SK-N-SH treated with all-trans-retinoic acid at 6 μM for 48 hours (cell line): Measurements from ENCODE around the gene DNASE2.

Experiments used
- ATAC-seq: fragments of 200-7000 bp; cut with Tn5 transposase; 3 replicates; pipeline ENCODE4 v1.9.1; 2020; ENCODE audit warnings: mild to moderate bottlenecking, moderate library complexity
- ARNTL ChIP-seq: fragments of 450-650 bp; formaldehyde crosslinking; IDR thresholded peaks from 2 replicates; pipeline ENCODE4 v1.5.0; 2020; ENCODE audit warnings: low read depth, mild to moderate bottlenecking, moderate library complexity, borderline replicate concordance
- BACH2 ChIP-seq: fragments of 250-450 bp; sonication (Bioruptor Pico); IDR thresholded peaks from 2 replicates; pipeline ENCODE4 v1.9.0; 2021; ENCODE audit warnings: mild to moderate bottlenecking, borderline replicate concordance
- CSDC2 ChIP-seq: fragments of 250-450 bp; sonication (Bioruptor Pico); IDR thresholded peaks from 2 replicates; pipeline ENCODE4 v1.5.0; 2020; ENCODE audit warnings: mild to moderate bottlenecking, moderate library complexity
- ESRRG ChIP-seq: fragments of 250-450 bp; sonication (Bioruptor Pico); IDR thresholded peaks from 2 replicates; pipeline ENCODE4 v1.6.1; 2021; ENCODE audit warnings: mild to moderate bottlenecking
- ISL1 ChIP-seq: fragments of 250-450 bp; sonication (Bioruptor Pico); IDR thresholded peaks from 2 replicates; pipeline ENCODE4 v2.1.2; 2022; ENCODE audit warnings: mild to moderate bottlenecking, moderate library complexity
- OSR1 ChIP-seq: fragments of 250-450 bp; sonication (Bioruptor Pico); IDR thresholded peaks from 2 replicates; pipeline ENCODE4 v1.8.0; 2022; ENCODE audit warnings: moderate library complexity, mild to moderate bottlenecking, inconsistent platforms
- PPARA ChIP-seq: fragments of 250-450 bp; sonication (Bioruptor Pico); IDR thresholded peaks from 2 replicates; pipeline ENCODE4 v1.5.0; 2020; ENCODE audit warnings: mild to moderate bottlenecking, borderline replicate concordance
- RARB ChIP-seq: fragments of 250-450 bp; sonication (Bioruptor Pico); IDR thresholded peaks from 2 replicates; pipeline ENCODE4 v1.8.0; 2021; ENCODE audit warnings: mild to moderate bottlenecking, moderate library complexity
- SNAI2 ChIP-seq: fragments of 250-450 bp; sonication (Bioruptor Pico); IDR thresholded peaks from 2 replicates; pipeline ENCODE4 v1.5.0; 2020; ENCODE audit warnings: mild to moderate bottlenecking, moderate library complexity
- TCF4 ChIP-seq: fragments of 250-450 bp; sonication (Bioruptor Pico); IDR thresholded peaks from 2 replicates; pipeline ENCODE4 v1.8.0; 2021; ENCODE audit warnings: mild to moderate bottlenecking, moderate library complexity, borderline replicate concordance
- TOX ChIP-seq: fragments of 250-450 bp; sonication (Bioruptor Pico); IDR thresholded peaks from 2 replicates; pipeline ENCODE4 v1.8.0; 2021; ENCODE audit warnings: mild to moderate bottlenecking, moderate library complexity, borderline replicate concordance
- ZC3H10 ChIP-seq: fragments of 250-450 bp; sonication (Bioruptor Pico); IDR thresholded peaks from 2 replicates; pipeline ENCODE4 v1.5.1; 2021; ENCODE audit warnings: mild to moderate bottlenecking, moderate library complexity
- ZFP3 ChIP-seq: fragments of 250-450 bp; sonication (Bioruptor Pico); IDR thresholded peaks from 2 replicates; pipeline ENCODE4 v1.5.0; 2020; ENCODE audit warnings: mild to moderate bottlenecking, moderate library complexity
- ZNF565 ChIP-seq: fragments of 450-650 bp; formaldehyde crosslinking; conservative IDR thresholded peaks from 2 replicates; pipeline ENCODE4 v1.5.0; 2020; ENCODE audit warnings: low read depth, mild to moderate bottlenecking, moderate library complexity
- ZNF70 ChIP-seq: fragments of 450-650 bp; formaldehyde crosslinking; IDR thresholded peaks from 2 replicates; pipeline ENCODE4 v1.5.0; 2020; ENCODE audit warnings: mild to moderate bottlenecking, moderate library complexity
- ZNF8 ChIP-seq: fragments of 450-650 bp; formaldehyde crosslinking; IDR thresholded peaks from 2 replicates; pipeline ENCODE4 v1.5.0; 2020; ENCODE audit warnings: mild to moderate bottlenecking, moderate library complexity
- TF ChIP-seq, protein P1 (sequence below): fragments of 250-450 bp; sonication (Bioruptor Pico); IDR thresholded peaks from 2 replicates; pipeline ENCODE4 v1.8.0; 2021; ENCODE audit warnings: low read depth, mild to moderate bottlenecking, moderate library complexity, borderline replicate concordance
- TF ChIP-seq, protein P2 (sequence below): fragments of 250-450 bp; sonication (Bioruptor Pico); IDR thresholded peaks from 2 replicates; pipeline ENCODE4 v1.8.0; 2020; ENCODE audit warnings: mild to moderate bottlenecking, moderate library complexity, borderline replicate concordance
- TF ChIP-seq, protein P3 (sequence below): fragments of 250-450 bp; sonication (Bioruptor Pico); IDR thresholded peaks from 2 replicates; pipeline ENCODE4 v1.5.1; 2020; ENCODE audit warnings: low read depth, mild to moderate bottlenecking, moderate library complexity
- TF ChIP-seq, protein P4 (sequence below): fragments of 250-450 bp; sonication (Bioruptor Pico); IDR thresholded peaks from 2 replicates; pipeline ENCODE4 v1.5.1; 2021; ENCODE audit warnings: mild to moderate bottlenecking, moderate library complexity
- TF ChIP-seq, protein P5 (sequence below): fragments of 250-450 bp; sonication (Bioruptor Pico); IDR thresholded peaks from 2 replicates; pipeline ENCODE4 v1.5.0; 2020; ENCODE audit warnings: mild to moderate bottlenecking, moderate library complexity

DNASE2 gene, protein sequence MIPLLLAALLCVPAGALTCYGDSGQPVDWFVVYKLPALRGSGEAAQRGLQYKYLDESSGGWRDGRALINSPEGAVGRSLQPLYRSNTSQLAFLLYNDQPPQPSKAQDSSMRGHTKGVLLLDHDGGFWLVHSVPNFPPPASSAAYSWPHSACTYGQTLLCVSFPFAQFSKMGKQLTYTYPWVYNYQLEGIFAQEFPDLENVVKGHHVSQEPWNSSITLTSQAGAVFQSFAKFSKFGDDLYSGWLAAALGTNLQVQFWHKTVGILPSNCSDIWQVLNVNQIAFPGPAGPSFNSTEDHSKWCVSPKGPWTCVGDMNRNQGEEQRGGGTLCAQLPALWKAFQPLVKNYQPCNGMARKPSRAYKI

DNA sequence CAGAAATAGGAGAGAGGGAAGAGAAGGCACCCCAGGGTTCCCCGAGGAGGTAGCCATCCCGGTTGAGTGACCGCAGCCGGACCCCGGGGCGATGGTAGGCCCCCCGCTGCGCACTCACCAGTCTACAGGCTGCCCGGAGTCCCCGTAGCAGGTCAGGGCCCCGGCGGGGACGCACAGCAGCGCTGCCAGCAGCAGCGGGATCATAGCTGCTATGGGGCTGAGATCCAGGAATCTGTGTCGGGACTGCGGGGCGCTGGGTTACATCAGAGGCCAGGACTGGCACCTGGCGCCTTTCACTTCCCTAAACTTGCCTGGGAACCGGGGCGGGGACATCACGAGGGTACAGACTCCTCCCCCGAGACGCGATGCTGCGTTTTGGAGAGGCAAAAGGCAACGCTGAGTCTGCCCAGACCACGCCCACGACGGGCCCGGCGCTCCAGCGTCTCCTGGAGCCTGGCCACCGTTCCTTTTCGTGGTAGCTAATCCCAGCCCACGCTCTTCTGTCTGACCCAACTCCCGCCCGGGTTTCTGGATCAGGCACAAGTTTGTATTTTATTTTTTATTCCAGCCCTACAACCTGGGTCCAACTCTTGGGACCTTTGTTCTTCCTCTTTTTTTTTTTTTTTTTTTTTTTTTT is at the start of gene DNASE2:
Gene DNASE2, minus strand, starts transcription at position 278 of the 637 bp plus-strand sequence. Its CDS starts 74 bp downstream, at position 204.
- ATAC-seq, result peak; percentile 93
- TF ChIP-seq ZNF70 (CRISPR knock-in tag) (no peak), SNAI2 (CRISPR knock-in tag) (no peak), OSR1 (CRISPR knock-in tag) (no peak), CSDC2 (no peak), ESRRG (CRISPR knock-in tag) (no peak), ZFP3 (CRISPR knock-in tag) (no peak), ZNF8 (no peak), TOX (CRISPR knock-in tag) (no peak), ISL1 (no peak), RARB (no peak)
- TF ChIP-seq, protein P1, sequence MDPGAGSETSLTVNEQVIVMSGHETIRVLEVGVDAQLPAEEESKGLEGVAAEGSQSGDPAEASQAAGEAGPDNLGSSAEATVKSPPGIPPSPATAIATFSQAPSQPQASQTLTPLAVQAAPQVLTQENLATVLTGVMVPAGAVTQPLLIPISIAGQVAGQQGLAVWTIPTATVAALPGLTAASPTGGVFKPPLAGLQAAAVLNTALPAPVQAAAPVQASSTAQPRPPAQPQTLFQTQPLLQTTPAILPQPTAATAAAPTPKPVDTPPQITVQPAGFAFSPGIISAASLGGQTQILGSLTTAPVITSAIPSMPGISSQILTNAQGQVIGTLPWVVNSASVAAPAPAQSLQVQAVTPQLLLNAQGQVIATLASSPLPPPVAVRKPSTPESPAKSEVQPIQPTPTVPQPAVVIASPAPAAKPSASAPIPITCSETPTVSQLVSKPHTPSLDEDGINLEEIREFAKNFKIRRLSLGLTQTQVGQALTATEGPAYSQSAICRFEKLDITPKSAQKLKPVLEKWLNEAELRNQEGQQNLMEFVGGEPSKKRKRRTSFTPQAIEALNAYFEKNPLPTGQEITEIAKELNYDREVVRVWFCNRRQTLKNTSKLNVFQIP, result no peak
- TF ChIP-seq, protein P2, sequence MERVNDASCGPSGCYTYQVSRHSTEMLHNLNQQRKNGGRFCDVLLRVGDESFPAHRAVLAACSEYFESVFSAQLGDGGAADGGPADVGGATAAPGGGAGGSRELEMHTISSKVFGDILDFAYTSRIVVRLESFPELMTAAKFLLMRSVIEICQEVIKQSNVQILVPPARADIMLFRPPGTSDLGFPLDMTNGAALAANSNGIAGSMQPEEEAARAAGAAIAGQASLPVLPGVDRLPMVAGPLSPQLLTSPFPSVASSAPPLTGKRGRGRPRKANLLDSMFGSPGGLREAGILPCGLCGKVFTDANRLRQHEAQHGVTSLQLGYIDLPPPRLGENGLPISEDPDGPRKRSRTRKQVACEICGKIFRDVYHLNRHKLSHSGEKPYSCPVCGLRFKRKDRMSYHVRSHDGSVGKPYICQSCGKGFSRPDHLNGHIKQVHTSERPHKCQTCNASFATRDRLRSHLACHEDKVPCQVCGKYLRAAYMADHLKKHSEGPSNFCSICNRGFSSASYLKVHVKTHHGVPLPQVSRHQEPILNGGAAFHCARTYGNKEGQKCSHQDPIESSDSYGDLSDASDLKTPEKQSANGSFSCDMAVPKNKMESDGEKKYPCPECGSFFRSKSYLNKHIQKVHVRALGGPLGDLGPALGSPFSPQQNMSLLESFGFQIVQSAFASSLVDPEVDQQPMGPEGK (CRISPR knock-in tag), result no peak
- TF ChIP-seq, protein P3, sequence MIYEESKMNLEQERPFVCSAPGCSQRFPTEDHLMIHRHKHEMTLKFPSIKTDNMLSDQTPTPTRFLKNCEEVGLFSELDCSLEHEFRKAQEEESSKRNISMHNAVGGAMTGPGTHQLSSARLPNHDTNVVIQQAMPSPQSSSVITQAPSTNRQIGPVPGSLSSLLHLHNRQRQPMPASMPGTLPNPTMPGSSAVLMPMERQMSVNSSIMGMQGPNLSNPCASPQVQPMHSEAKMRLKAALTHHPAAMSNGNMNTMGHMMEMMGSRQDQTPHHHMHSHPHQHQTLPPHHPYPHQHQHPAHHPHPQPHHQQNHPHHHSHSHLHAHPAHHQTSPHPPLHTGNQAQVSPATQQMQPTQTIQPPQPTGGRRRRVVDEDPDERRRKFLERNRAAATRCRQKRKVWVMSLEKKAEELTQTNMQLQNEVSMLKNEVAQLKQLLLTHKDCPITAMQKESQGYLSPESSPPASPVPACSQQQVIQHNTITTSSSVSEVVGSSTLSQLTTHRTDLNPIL (CRISPR knock-in tag), result no peak

DNA sequence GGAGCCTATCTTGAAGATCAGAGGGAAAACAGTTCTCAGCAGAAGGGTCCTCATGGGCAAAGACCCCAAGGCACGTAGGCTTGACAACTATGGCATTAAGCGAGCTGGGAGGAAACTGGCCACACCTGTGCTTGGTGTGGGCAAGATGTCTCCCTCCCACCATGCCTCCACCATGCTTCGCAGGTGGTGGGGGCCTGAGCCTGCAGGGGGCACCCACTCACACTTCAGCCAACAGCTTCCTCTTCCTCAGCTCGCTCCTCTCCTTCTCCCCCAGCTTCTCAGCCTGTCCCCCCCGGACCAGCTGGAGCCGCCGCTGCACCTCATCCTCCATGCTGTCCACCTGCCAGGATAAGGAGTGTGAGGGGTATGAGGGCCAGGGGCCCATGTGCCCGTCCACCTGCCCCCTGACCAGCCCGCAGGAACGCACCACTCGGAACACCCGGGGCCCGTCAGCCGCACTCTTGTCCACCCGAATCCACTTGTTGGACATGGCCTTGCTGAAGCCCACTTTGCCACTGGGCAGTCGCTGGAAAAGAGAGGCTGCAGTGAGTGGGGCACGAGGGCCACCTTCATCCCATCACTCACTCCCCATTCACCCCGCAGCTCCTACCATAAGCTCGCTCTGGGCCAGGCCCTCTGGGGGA is 48.9 kb upstream of the DNASE2 start:
- no peak for TF ChIP-seq SNAI2 (CRISPR knock-in tag)
- TF ChIP-seq TCF4 (CRISPR knock-in tag), result no peak
- TF ChIP-seq PPARA (CRISPR knock-in tag), result no peak
- TF ChIP-seq ZC3H10 (CRISPR knock-in tag), result no peak
- no peak for TF ChIP-seq BACH2 (CRISPR knock-in tag)
- no peak for TF ChIP-seq ESRRG (CRISPR knock-in tag)
- no peak for TF ChIP-seq CSDC2
- TF ChIP-seq, all 23 proteins: peak for 0
- no peak for ATAC-seq

DNA sequence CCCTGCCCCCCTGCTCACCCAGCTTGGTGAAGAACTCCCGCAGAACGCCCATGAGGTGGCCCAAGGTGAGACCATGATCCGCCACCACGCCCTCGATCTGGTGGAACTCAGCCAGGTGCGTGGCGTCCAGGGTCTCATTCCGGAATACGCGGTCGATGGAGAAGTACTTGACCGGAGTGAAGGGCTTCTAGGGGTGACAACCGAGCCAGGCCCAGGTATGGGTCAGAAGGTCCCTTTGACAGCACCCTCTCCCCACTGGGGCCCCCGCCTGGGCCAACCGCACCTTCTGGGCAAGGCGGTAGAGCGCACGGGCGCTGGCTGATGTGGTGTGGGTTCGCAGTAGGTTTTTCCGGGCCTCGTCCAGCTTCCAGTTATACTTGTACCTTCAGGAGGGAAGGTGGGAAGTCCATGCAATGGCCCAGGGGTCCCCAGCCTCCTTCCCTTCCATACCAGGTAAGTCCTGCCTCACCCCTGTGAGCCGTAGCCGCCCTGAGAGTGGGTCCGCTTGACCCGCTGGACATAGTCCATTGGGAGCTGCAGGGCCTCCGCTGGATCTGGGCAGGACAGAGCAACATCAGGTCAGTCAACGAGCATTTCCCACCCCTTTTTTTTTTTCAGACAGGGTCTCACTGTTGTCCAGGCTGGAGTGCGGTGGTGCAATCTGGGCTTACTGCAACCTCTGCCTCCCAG is 43.5 kb upstream of the DNASE2 start:
- no peak for ATAC-seq
- TF ChIP-seq TCF4 (CRISPR knock-in tag) (no peak), OSR1 (CRISPR knock-in tag) (no peak), ZFP3 (CRISPR knock-in tag) (no peak), ZC3H10 (CRISPR knock-in tag) (no peak), ISL1 (no peak), BACH2 (CRISPR knock-in tag) (no peak), TOX (CRISPR knock-in tag) (no peak), CSDC2 (no peak), ZNF565 (no peak), ARNTL (CRISPR knock-in tag) (no peak), SNAI2 (CRISPR knock-in tag) (no peak), ZNF8 (no peak), ESRRG (CRISPR knock-in tag) (no peak), ZNF70 (CRISPR knock-in tag) (no peak)
- TF ChIP-seq, protein P4, sequence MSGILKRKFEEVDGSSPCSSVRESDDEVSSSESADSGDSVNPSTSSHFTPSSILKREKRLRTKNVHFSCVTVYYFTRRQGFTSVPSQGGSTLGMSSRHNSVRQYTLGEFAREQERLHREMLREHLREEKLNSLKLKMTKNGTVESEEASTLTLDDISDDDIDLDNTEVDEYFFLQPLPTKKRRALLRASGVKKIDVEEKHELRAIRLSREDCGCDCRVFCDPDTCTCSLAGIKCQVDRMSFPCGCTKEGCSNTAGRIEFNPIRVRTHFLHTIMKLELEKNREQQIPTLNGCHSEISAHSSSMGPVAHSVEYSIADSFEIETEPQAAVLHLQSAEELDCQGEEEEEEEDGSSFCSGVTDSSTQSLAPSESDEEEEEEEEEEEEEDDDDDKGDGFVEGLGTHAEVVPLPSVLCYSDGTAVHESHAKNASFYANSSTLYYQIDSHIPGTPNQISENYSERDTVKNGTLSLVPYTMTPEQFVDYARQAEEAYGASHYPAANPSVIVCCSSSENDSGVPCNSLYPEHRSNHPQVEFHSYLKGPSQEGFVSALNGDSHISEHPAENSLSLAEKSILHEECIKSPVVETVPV (CRISPR knock-in tag), result no peak
- TF ChIP-seq, protein P5, sequence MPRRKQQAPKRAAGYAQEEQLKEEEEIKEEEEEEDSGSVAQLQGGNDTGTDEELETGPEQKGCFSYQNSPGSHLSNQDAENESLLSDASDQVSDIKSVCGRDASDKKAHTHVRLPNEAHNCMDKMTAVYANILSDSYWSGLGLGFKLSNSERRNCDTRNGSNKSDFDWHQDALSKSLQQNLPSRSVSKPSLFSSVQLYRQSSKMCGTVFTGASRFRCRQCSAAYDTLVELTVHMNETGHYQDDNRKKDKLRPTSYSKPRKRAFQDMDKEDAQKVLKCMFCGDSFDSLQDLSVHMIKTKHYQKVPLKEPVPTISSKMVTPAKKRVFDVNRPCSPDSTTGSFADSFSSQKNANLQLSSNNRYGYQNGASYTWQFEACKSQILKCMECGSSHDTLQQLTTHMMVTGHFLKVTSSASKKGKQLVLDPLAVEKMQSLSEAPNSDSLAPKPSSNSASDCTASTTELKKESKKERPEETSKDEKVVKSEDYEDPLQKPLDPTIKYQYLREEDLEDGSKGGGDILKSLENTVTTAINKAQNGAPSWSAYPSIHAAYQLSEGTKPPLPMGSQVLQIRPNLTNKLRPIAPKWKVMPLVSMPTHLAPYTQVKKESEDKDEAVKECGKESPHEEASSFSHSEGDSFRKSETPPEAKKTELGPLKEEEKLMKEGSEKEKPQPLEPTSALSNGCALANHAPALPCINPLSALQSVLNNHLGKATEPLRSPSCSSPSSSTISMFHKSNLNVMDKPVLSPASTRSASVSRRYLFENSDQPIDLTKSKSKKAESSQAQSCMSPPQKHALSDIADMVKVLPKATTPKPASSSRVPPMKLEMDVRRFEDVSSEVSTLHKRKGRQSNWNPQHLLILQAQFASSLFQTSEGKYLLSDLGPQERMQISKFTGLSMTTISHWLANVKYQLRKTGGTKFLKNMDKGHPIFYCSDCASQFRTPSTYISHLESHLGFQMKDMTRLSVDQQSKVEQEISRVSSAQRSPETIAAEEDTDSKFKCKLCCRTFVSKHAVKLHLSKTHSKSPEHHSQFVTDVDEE (CRISPR knock-in tag), result no peak
- TF ChIP-seq, protein P3 (CRISPR knock-in tag), result no peak
- TF ChIP-seq, protein P2 (CRISPR knock-in tag), result no peak
